Lower leg skin (tissue), 4 donors: ENCODE measurements around the gene ERC2. TPM values are rescaled to one million over a fixed set of nuclear protein-coding genes. Genes with fewer than 3 reads are reported as not detected.

Experiments used
- DNase-seq, 2 donors: peaks; one replicate each; pipeline ENCODE4 v3.0.0-alpha.2; 2019; ENCODE audit warnings: low spot score in 2 of 2
- H3K4me3 ChIP-seq: fragments of 200-600 bp; sonication (generic); 2 replicates; pipeline ENCODE4 v1.5.1; 2017; ENCODE audit warnings: mild to moderate bottlenecking, low read depth; ENCODE audit not compliant: poor library complexity, severe bottlenecking
- CTCF ChIP-seq, 3 donors: fragments of 450-650 bp; IDR thresholded peaks; one replicate each; pipeline ENCODE4 v1.5.1; 2016; ENCODE audit warnings: antibody characterized with exemption in 3 of 3, mild to moderate bottlenecking in 3 of 3, moderate library complexity in 2 of 3
- POLR2A ChIP-seq, 2 donors: fragments of 450-650 bp; IDR thresholded peaks; one replicate each; pipeline ENCODE4 v1.6.1; 2016 to 2017; ENCODE audit warnings: antibody characterized with exemption in 2 of 2, mild to moderate bottlenecking in 1 of 2, moderate library complexity in 1 of 2
- whole genome bisulfite sequencing, 2 donors: methylation state at CpG; one replicate each; pipeline ENCODE4 v1.1.5; 2018; 5-methylcytosine and 5-hydroxymethylcytosine counted together
- intact Hi-C: fragments of 100-400 bp; cut with DNase I; formaldehyde crosslinking; loops from one replicate; pipeline ENCODE4 v1.15.0; 2023; ENCODE audit warnings: low total_unique reads
- total RNA-seq, 4 donors: library from RNA; depleted of rRNA; stranded (reverse); fragments of >200 nt; gene quantifications; one replicate each; pipeline ENCODE4 v1.1.0, GENCODE V29; 2016

ERC2 gene
- total RNA-seq, 4 donors from 2014 or later: 0.23 to 1.3 (median 0.42) TPM; not detected in 1

DNA sequence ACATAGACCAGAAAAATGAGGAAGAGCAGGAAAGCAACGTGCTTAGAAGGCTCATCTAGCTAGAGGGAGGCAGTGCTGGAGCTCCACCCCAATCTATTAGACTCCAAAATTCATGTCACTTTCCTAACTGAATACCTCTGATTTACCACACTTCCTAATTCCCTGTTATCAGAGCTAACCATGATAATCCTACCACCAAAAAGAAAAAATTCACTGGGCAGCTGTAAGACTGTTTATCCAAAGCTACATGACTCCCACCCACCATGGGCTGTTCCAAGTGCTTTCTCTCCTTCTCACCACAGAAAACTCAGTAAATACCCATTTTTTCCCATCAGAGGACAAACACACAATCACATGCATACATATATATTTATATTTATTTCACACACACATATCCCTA is 501.7 kb downstream of the ERC2 start:
- no peak for TF ChIP-seq CTCF (IDR thresholded peaks at IDR 0.05)
- TF ChIP-seq POLR2A (IDR thresholded peaks at IDR 0.05): no peak
- DNase-seq: no peak
- no peak overlapping the region for H3K4me3 ChIP-seq
- intact Hi-C loops: no loop called here
- 64 to 76% methylated on average over 1 of the region's 1 CpG for WGBS, 2 donors

DNA sequence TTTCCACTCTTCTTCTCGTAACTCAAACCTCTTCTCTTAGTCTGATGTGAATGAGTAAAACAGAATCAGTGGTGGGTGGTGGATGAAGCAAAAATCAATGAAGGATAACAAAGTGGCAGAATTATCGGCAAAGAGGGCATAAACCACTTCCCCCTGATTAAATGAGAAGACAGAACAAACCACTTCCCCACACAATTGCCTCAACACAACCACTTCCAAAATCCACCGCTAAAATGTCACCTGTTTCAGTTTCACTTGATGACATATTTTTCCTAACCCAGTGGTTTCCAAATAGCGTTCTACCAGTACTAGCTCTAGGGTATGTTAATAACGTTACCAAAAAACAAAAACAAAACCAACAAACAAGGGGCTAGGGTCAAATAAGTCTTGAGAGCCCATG is 502.5 kb downstream of the ERC2 start:
- 78 to 84% methylated on average over 5 of the region's 5 CpGs for WGBS, 2 donors
- DNase-seq: no peak
- intact Hi-C loops: no loop called here
- no peak overlapping the region for H3K4me3 ChIP-seq
- no peak for TF ChIP-seq CTCF (IDR thresholded peaks at IDR 0.05)
- TF ChIP-seq POLR2A (IDR thresholded peaks at IDR 0.05): no peak

- DNase-seq: no peak
- TF ChIP-seq CTCF (IDR thresholded peaks at IDR 0.05) (no peak), POLR2A (IDR thresholded peaks at IDR 0.05) (no peak)
- 36 to 43% methylated on average over 2 of the region's 2 CpGs for WGBS, 2 donors
- intact Hi-C loops: no loop called here
- no peak overlapping the region for H3K4me3 ChIP-seq
Observed at GRCh38 chr3:55964491-55964985, 503.7 kb downstream of the ERC2 start.

- DNase-seq: no peak
- WGBS, 2 donors: 68 to 70% methylated on average over 6 of the region's 6 CpGs
- no peak for TF ChIP-seq CTCF (IDR thresholded peaks at IDR 0.05)
- TF ChIP-seq POLR2A (IDR thresholded peaks at IDR 0.05): no peak
Observed at GRCh38 chr3:55963601-55964000, 504.7 kb downstream of the ERC2 start.

DNA sequence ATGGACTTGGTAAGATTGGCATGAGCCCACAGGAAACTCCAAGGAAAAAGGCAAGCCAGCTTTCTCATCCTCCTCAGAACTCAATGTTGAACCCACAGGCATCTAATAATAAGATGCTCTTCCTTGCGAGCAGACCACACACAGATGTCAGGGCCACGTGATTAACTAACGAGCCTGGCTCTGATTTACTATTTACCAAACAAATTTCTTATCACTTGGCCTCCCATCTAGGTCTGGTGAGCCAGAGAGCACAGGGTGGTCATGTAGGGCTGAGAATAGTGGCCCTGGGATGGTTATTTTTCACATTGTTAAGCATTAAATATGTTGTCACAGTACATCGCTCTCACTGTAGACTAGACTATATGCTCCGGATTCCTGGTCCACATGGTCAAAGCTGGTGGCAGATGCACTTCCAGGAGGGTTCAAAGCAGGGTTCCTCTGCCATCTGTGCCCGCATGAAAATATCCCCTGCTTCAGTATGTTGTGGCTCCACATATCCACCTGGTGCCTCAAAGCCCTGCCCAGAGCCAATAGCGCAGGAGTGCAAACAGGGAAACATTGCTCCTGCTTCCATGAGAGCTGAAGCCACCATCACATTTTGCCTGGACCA is 508.7 kb downstream of the ERC2 start:
- DNase-seq: no peak
- TF ChIP-seq CTCF (IDR thresholded peaks at IDR 0.05) (no peak), POLR2A (IDR thresholded peaks at IDR 0.05) (no peak)
- 76 to 77% methylated on average over 7 of the region's 7 CpGs for WGBS, 2 donors
- no peak overlapping the region for H3K4me3 ChIP-seq
- intact Hi-C loops: no loop called here

More at GRCh38 chr3:55963601-55964000, 504.7 kb downstream of the ERC2 start:
- H3K4me3 ChIP-seq: no peak overlapping the region
- intact Hi-C loops: no loop called here

GRCh38 chr3:55958605-55959004 is 509.7 kb downstream of the ERC2 start:
- 90 to 91% methylated on average over 5 to 8 of the region's 8 CpGs for WGBS, 2 donors
- H3K4me3 ChIP-seq: no peak overlapping the region
- TF ChIP-seq POLR2A (IDR thresholded peaks at IDR 0.05): no peak
- no peak for TF ChIP-seq CTCF (IDR thresholded peaks at IDR 0.05)
- no peak for DNase-seq
- intact Hi-C loops: no loop called here
